ENCODE results near the gene PCSK5. TPM values are rescaled to one million over a fixed set of nuclear protein-coding genes. Genes with fewer than 3 reads are reported as not detected.

The PCSK5 gene
- total and polyA plus RNA-seq, 2 donors (not counting 3 experiments of a cell fraction or from before 2014, with no cell fraction given), result 2.6 to 4.8 TPM

- H3K4me2 ChIP-seq (ENCODE audit: insufficient read depth, low read length), result no peak overlapping the region
- dilution Hi-C loops (cut with MboI; ENCODE audit: extremely low pct_ligation_motif_present, low sequenced_read_pairs) (no loop called here), intact Hi-C loops (cut with micrococcal nuclease) (loop anchor here (10.0 kb wide), 1 partner anchor 163 kb away; no protein-coding TSS in a partner anchor)
- CTCF ChIA-PET, result interaction anchor here (1.1 to 1.5 kb wide), 3 partner anchors 11 to 17 kb away, joined by 3 to 4 read pairs (median 3); partner anchors contain the start of gene RFK
- BruUV-seq (replicated peaks), result no TSS peak
- TF ChIP-seq, protein P1, sequence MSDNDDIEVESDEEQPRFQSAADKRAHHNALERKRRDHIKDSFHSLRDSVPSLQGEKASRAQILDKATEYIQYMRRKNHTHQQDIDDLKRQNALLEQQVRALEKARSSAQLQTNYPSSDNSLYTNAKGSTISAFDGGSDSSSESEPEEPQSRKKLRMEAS (IDR thresholded peaks at IDR 0.05; ENCODE audit: insufficient read depth, insufficient read length), result no peak
- TF ChIP-seq GATA2 (IDR thresholded peaks at IDR 0.05; ENCODE audit: insufficient read depth, insufficient read length, low read depth, low read length) (no peak), JUN (IDR thresholded peaks at IDR 0.05; ENCODE audit: borderline replicate concordance, insufficient read depth, insufficient read length, low read depth) (no peak), EZH2 (IDR thresholded peaks at IDR 0.05; ENCODE audit: borderline replicate concordance, low read depth, low read length, severe bottlenecking) (no peak), POLR2AphosphoS5 (IDR thresholded peaks at IDR 0.05; ENCODE audit: insufficient read depth, low read depth, low read length) (no peak), POLR2A (IDR thresholded peaks at IDR 0.05; ENCODE audit: low read depth, low read length) (no peak), FOS (IDR thresholded peaks at IDR 0.05; ENCODE audit: borderline replicate concordance, insufficient read depth, low read length) (no peak), MYC (IDR thresholded peaks at IDR 0.05; ENCODE audit: low read depth, low read length) (no peak), CTCF (IDR thresholded peaks at IDR 0.05; ENCODE audit: extremely low read depth in 1 of 2, insufficient read depth in 1 of 2, low read depth in 1 of 2, low read length in 2 of 2) (no peak)
- no peaks in the 10 kb centered on the region for H3K27me3 ChIP-seq (ENCODE audit: control insufficient read depth in 2 of 2, insufficient read depth in 2 of 2, low read length in 2 of 2)
- POLR2A ChIA-PET, result no interaction called here
- FAIRE-seq (no peak), DNase-seq (ENCODE audit: low read depth, low spot score) (no peak)
- H3K9ac ChIP-seq (replicated peaks; ENCODE audit: extremely low read depth, insufficient read depth, low read length), result no peak overlapping the region
- H3K79me2 ChIP-seq (ENCODE audit: control insufficient read depth, insufficient read depth, low read length), result no peaks in the 10 kb centered on the region
- no peaks in the 10 kb centered on the region for H4K20me1 ChIP-seq (replicated peaks; ENCODE audit: control insufficient read depth, extremely low read depth, insufficient read depth, low read length)
- no peak overlapping the region for H3K4me3 ChIP-seq (replicated peaks in 1 of 3; ENCODE audit: insufficient read depth in 1 of 3, low read depth in 1 of 3, low read length in 3 of 3)
- no peaks in the 10 kb centered on the region for H3K9me1 ChIP-seq (replicated peaks; ENCODE audit: control insufficient read depth, extremely low read depth, insufficient read depth, low read length)
- H3K9me3 ChIP-seq (replicated peaks; ENCODE audit: control insufficient read depth, insufficient read depth, low read length), result no peaks in the 10 kb centered on the region
- H3K4me1 ChIP-seq (ENCODE audit: control insufficient read depth, extremely low read depth, insufficient read depth, low read length), result peaks cover 15% of the 10 kb centered on the region
- H3K27ac ChIP-seq (ENCODE audit: insufficient read depth, low read depth, low read length), result no peak overlapping the region
- H3K36me3 ChIP-seq (ENCODE audit: control insufficient read depth in 2 of 2, extremely low read depth in 1 of 2, insufficient read depth in 2 of 2, low read length in 2 of 2), result no peaks in the 10 kb centered on the region
- H2AFZ ChIP-seq (ENCODE audit: low read depth, low read length), result no peak overlapping the region
Observed at GRCh38 chr9:76377791-76378190, 487.3 kb downstream of the PCSK5 start.
